Right atrium auricular region (tissue), 2 donors: ENCODE data around the gene SYNDIG1. TPM values are rescaled to one million over a fixed set of nuclear protein-coding genes. Genes with fewer than 3 reads are reported as not detected.

Experiments used
- DNase-seq: peaks from one replicate; pipeline ENCODE4 v3.0.0-alpha.2; 2019; ENCODE audit warnings: low spot score
- H3K27ac ChIP-seq, 2 donors: fragments of 200-600 bp; sonication (generic); 1 replicate in 1 of 2; 2 replicates in 1 of 2; pipeline ENCODE4 v1.5.1; 2016 to 2019
- H3K27me3 ChIP-seq, 2 donors: fragments of 200-600 bp; sonication (generic); one replicate each; pipeline versions ENCODE4 v1.5.1 to v1.6.0; 2017 to 2019
- H3K36me3 ChIP-seq: fragments of 200-600 bp; sonication (generic); one replicate; pipeline ENCODE4 v1.5.1; 2016
- H3K4me1 ChIP-seq, 2 donors: fragments of 200-600 bp; sonication (generic); one replicate each; pipeline versions ENCODE4 v1.5.1 to v1.6.0; 2017 to 2019
- H3K4me3 ChIP-seq, 2 donors: fragments of 200-600 bp; sonication (generic); 1 replicate in 1 of 2; 2 replicates in 1 of 2; pipeline ENCODE4 v1.5.1; 2017 to 2019; ENCODE audit warnings: mild to moderate bottlenecking in 1 of 2, moderate library complexity in 1 of 2
- H3K9me3 ChIP-seq, 2 donors: fragments of 200-600 bp; sonication (generic); one replicate each; pipeline ENCODE4 v1.5.1; 2019
- CTCF ChIP-seq, 2 donors: fragments of 200-600 bp; sonication (generic); IDR thresholded peaks; one replicate each; pipeline ENCODE4 v1.5.1; 2019; ENCODE audit warnings: antibody characterized with exemption in 2 of 2
- total RNA-seq, 2 donors: library from RNA; depleted of rRNA; stranded (reverse); fragments of >200 nt; gene quantifications; one replicate each; pipeline ENCODE4 v1.1.0, GENCODE V29; 2016

The SYNDIG1 gene
- total RNA-seq, 2 donors from 2014 or later, result 21.7 to 38.1 TPM

- Histone ChIP-seq H3K36me3 (no peaks in the 10 kb centered on the region), H3K4me1 (peaks cover 0 to 6% of the 10 kb centered on the region in 2 donors), H3K27me3 (no peaks in the 10 kb centered on the region), H3K27ac (no peak overlapping the region), H3K9me3 (peaks cover 0 to 8% of the 10 kb centered on the region in 2 donors), H3K4me3 (no peak overlapping the region)
- no peak for DNase-seq
- no peak for TF ChIP-seq CTCF (IDR thresholded peaks at IDR 0.05)
Measured at GRCh38 chr20:24646321-24646720, 176.9 kb downstream of the SYNDIG1 start.

GRCh38 chr20:24647713-24648112, 178.3 kb downstream of the SYNDIG1 start:
- no peak for TF ChIP-seq CTCF (IDR thresholded peaks at IDR 0.05)
- H3K9me3 ChIP-seq, result peaks cover 0 to 8% of the 10 kb centered on the region in 2 donors
- no peaks in the 10 kb centered on the region for H3K36me3 ChIP-seq
- peaks cover 0 to 10% of the 10 kb centered on the region in 2 donors for H3K4me1 ChIP-seq
- H3K27ac ChIP-seq, result no peak overlapping the region
- no peaks in the 10 kb centered on the region for H3K27me3 ChIP-seq
- H3K4me3 ChIP-seq, result no peak overlapping the region
- DNase-seq, result no peak

DNA sequence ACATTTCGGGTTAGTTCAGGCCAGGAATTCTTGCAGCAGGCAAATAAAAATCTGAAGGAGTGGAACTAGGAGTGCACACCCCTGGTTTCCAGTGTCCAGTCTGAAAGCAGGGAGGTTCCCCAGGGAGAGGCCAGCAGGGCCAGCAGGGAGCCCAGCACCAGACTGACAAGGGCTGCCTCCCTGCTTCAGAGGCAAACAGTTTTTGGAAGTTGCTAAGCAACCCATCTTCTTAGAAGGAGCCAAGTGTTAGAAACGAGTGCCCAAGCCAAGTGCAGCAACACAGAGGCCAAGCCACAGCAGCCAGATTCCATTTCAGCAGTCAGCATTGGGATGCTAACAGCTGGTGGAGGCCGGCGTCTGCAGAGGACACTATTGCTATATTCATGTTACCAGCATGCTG, 179.1 kb downstream of the SYNDIG1 start:
- DNase-seq, result no peak
- peaks cover 0 to under 1% of the 10 kb centered on the region in 2 donors for H3K9me3 ChIP-seq
- H3K4me3 ChIP-seq, result no peak overlapping the region
- H3K27me3 ChIP-seq, result no peaks in the 10 kb centered on the region
- TF ChIP-seq CTCF (IDR thresholded peaks at IDR 0.05), result no peak
- H3K4me1 ChIP-seq, result peaks cover 0 to 11% of the 10 kb centered on the region in 2 donors
- no peak overlapping the region for H3K27ac ChIP-seq
- no peaks in the 10 kb centered on the region for H3K36me3 ChIP-seq

DNA sequence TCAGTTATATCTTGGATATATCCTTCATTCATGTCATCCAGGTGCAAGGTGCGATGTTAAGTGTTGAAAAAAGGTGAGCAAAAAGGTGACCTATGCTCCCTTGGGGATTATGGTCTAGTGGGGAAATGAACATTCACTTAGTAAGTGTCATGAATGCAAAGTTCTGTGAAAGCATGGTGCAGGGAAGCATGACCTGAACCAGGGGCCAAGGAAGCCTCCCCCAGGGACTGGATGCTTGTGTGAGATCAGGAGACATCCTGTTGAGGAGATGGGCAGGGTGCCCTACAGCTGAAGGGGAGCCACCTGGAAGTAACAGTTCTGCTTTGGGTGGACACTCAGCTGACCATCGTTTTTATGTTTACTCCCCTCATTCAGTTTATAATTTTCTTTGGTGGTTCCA, 179.5 kb downstream of the SYNDIG1 start:
- DNase-seq, result no peak
- Histone ChIP-seq H3K4me1 (peaks cover 0 to 11% of the 10 kb centered on the region in 2 donors), H3K27ac (no peak overlapping the region), H3K27me3 (no peaks in the 10 kb centered on the region), H3K4me3 (no peak overlapping the region), H3K36me3 (no peaks in the 10 kb centered on the region), H3K9me3 (no peaks in the 10 kb centered on the region)
- TF ChIP-seq CTCF (IDR thresholded peaks at IDR 0.05), result no peak

GRCh38 chr20:24649787-24650490, 180.5 kb downstream of the SYNDIG1 start:
- no peaks in the 10 kb centered on the region for H3K27me3 ChIP-seq
- peaks cover 0 to 11% of the 10 kb centered on the region in 2 donors for H3K4me1 ChIP-seq
- no peaks in the 10 kb centered on the region for H3K36me3 ChIP-seq
- no peak overlapping the region for H3K27ac ChIP-seq
- H3K4me3 ChIP-seq, result no peak overlapping the region
- no peak for DNase-seq
- no peaks in the 10 kb centered on the region for H3K9me3 ChIP-seq
- TF ChIP-seq CTCF (IDR thresholded peaks at IDR 0.05), result no peak
